HFFc6 (cell line): ENCODE results near the gene ZBTB37. TPM values are rescaled to one million over a fixed set of nuclear protein-coding genes. Genes with fewer than 3 reads are reported as not detected.

Source experiments
- DNase-seq: peaks from one replicate; pipeline ENCODE4 v3.0.0-alpha.2; 2018
- H3K27ac Mint-ChIP-seq: 2 replicates; pipeline ENCODE4 v1.8.0; 2020; ENCODE audit warnings: mild to moderate bottlenecking, mixed read lengths
- H3K27me3 Mint-ChIP-seq: 2 replicates; pipeline ENCODE4 v1.8.0; 2021; ENCODE audit warnings: mild to moderate bottlenecking, moderate library complexity, mixed read lengths; ENCODE audit not compliant: insufficient read depth
- H3K36me3 Mint-ChIP-seq: 2 replicates; pipeline ENCODE4 v1.8.0; 2021; ENCODE audit warnings: low read depth, mixed read lengths
- H3K4me1 Mint-ChIP-seq: 2 replicates; pipeline ENCODE4 v1.8.0; 2020; ENCODE audit warnings: low read depth, mixed read lengths
- H3K4me3 Mint-ChIP-seq: 2 replicates; pipeline ENCODE4 v1.8.0; 2020; ENCODE audit warnings: mild to moderate bottlenecking, moderate library complexity, mixed read lengths
- H3K9me3 Mint-ChIP-seq: 2 replicates; pipeline ENCODE4 v1.8.0; 2020; ENCODE audit warnings: mild to moderate bottlenecking, mixed read lengths
- total RNA-seq, 6 experiments: library from RNA; stranded (reverse); fragmentation: NEBNext Ultra II Directional; extraction: Animal tissue kit (Norgen Biotek cat#: 25700); gene quantifications; 2 replicates in 1 of 6; 3 replicates in 5 of 6; pipeline ENCODE4 v1.2.3, GENCODE V29; 2021
- TF ChIP-seq, protein P1 (sequence below): fragments of 200-600 bp; sonication (generic); IDR thresholded peaks from 2 replicates; pipeline ENCODE4 v1.5.0; 2021; ENCODE audit warnings: antibody characterized with exemption, mild to moderate bottlenecking

Gene ZBTB37
- total RNA-seq, 6 experiments from 2014 or later: 4.9 to 6.6 (median 6.0) TPM

DNA sequence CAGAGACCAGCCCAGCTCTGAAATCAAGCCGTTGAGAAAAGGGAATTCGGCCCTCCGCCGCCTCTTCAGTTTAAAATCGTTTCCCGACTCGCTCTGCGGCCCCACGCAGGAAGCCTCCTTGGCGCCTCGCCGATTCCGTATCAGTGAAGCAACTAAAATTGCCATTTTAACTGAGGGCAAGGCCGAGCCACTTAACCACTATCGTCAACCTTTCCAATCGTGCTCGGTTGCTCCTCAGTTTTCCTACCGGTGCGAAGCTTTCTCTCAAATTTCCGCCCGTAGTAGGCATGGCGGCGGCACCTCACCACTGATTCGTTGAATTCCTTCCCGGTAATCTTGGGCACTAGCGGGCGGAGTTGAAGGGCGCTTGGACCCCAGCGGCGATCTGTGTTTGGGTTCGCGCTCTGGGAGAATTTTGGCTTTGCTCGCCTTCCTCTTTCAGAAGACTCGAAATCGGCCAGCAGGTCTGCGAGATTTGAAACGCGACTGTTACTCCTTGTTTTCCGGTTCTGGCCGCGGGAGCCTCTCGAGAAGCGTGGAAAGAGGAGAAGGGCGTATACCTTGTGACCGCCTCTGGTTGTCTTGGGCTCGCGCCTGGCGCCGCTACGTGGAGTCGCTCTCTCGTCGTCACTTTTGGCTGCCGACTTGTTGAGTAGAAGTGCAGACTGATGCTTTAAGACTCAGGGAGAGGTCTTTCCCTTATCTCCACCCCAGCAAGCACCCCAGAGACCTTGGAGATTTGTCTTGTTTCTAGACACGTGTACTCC lies 43.7 kb upstream of the ZBTB37 start, which contains the start of the genes CENPL and DARS2:
TSS of gene CENPL (minus strand) at position 569 of the 767 bp plus-strand sequence. CDS start 13,584 bp downstream, outside the sequence.
TSS of gene DARS2 (plus strand) at position 359 of the 767 bp plus-strand sequence. CDS start 557 bp downstream, outside the sequence.
- H3K4me3 Mint-ChIP-seq: peak within 1 kb of the TSS; percentile 98
- H3K27ac Mint-ChIP-seq: peak within 1 kb of the TSS; percentile 99
- peaks cover 1% of the 10 kb centered on the region; the same call in 1 of the 2 replicates for H3K27me3 Mint-ChIP-seq
- TF ChIP-seq, protein P1, sequence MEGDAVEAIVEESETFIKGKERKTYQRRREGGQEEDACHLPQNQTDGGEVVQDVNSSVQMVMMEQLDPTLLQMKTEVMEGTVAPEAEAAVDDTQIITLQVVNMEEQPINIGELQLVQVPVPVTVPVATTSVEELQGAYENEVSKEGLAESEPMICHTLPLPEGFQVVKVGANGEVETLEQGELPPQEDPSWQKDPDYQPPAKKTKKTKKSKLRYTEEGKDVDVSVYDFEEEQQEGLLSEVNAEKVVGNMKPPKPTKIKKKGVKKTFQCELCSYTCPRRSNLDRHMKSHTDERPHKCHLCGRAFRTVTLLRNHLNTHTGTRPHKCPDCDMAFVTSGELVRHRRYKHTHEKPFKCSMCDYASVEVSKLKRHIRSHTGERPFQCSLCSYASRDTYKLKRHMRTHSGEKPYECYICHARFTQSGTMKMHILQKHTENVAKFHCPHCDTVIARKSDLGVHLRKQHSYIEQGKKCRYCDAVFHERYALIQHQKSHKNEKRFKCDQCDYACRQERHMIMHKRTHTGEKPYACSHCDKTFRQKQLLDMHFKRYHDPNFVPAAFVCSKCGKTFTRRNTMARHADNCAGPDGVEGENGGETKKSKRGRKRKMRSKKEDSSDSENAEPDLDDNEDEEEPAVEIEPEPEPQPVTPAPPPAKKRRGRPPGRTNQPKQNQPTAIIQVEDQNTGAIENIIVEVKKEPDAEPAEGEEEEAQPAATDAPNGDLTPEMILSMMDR: no peak
- peak; percentile 98 for DNase-seq
- H3K4me1 Mint-ChIP-seq: peaks cover 57% of the 10 kb centered on the region
- peaks cover 25% of the 10 kb centered on the region for H3K36me3 Mint-ChIP-seq
- no peaks in the 10 kb centered on the region; the same call in 1 of the 2 replicates for H3K9me3 Mint-ChIP-seq

DNA sequence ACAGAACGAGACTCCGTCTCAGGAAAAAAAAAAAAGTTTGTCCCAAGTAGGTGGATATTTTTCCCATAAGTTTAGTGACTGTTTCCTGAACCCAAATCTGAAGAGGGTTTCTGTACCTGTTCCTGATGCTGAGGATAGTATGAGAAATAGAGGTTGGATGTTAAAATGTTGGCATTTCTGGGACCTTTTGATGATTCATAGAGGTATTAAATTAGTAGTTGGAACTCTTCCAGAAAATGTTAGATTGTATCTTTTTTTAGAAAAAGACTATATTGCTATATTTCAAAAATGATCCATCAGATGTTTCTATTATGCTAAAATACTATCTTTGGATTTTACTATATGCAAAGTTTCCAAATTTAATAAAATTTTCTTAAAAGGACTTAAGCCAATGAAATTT lies 40.6 kb upstream of the ZBTB37 start:
- TF ChIP-seq, protein P1: no peak
- H3K27me3 Mint-ChIP-seq: peaks cover 1% of the 10 kb centered on the region; the same call in 1 of the 2 replicates
- peaks cover 9% of the 10 kb centered on the region for H3K36me3 Mint-ChIP-seq
- H3K4me3 Mint-ChIP-seq: no peak overlapping the region
- no peak for DNase-seq
- no peak overlapping the region for H3K27ac Mint-ChIP-seq
- peaks cover 37% of the 10 kb centered on the region for H3K4me1 Mint-ChIP-seq
- no peaks in the 10 kb centered on the region; the same call in 1 of the 2 replicates for H3K9me3 Mint-ChIP-seq

DNA sequence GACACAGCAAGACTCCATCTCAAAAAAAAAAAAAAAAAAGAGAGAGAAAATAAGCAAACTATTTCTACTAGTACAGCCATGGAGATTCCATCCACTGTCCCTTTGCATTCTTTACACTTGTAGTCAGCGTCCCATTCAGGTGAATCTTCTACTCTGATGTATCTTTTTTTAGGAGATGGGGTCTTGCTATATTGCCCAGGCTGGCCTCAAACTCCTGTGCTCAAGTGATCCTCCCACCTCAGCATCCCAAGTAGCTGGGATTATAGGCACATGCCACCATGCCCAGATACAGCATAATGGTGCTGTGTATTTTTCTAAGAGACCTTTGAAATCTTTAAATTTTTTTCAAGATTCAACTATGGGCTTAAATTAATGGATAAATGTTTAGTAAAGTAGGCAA lies 35.4 kb upstream of the ZBTB37 start:
- H3K27me3 Mint-ChIP-seq: no peaks in the 10 kb centered on the region; the same call in 1 of the 2 replicates
- DNase-seq: no peak
- no peak overlapping the region for H3K4me3 Mint-ChIP-seq
- no peaks in the 10 kb centered on the region for H3K9me3 Mint-ChIP-seq
- peaks cover 4% of the 10 kb centered on the region for H3K36me3 Mint-ChIP-seq
- TF ChIP-seq, protein P1: no peak
- H3K27ac Mint-ChIP-seq: no peak overlapping the region
- peaks cover 5% of the 10 kb centered on the region for H3K4me1 Mint-ChIP-seq

DNA sequence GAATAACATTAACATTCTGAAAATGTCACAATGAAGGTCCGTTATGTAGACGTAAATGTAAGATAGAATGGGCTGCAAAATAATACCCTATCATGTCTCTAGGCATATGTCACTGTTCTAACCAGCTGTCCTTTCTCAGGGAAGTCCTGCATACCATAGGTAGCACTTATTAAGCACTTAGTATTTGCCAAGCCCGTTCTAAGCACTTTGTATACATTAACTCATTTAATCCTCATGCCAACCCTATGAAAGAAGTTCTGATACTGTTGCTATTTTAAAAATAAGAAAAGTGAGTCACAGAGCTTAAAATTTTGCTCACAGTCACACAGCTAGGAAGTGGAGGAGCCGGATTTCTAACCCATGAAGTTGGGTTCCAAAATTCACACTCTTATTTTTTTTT lies 16.1 kb upstream of the ZBTB37 start:
- peaks cover 43% of the 10 kb centered on the region for H3K4me1 Mint-ChIP-seq
- H3K36me3 Mint-ChIP-seq: peaks cover 25% of the 10 kb centered on the region; the same call in 1 of the 2 replicates
- TF ChIP-seq, protein P1: no peak
- peak overlapping the region; percentile 92 for H3K27ac Mint-ChIP-seq
- H3K4me3 Mint-ChIP-seq: peak overlapping the region; percentile 46; the same call in 1 of the 2 replicates
- no peaks in the 10 kb centered on the region; the same call in 1 of the 2 replicates for H3K27me3 Mint-ChIP-seq
- no peaks in the 10 kb centered on the region for H3K9me3 Mint-ChIP-seq
- DNase-seq: no peak

DNA sequence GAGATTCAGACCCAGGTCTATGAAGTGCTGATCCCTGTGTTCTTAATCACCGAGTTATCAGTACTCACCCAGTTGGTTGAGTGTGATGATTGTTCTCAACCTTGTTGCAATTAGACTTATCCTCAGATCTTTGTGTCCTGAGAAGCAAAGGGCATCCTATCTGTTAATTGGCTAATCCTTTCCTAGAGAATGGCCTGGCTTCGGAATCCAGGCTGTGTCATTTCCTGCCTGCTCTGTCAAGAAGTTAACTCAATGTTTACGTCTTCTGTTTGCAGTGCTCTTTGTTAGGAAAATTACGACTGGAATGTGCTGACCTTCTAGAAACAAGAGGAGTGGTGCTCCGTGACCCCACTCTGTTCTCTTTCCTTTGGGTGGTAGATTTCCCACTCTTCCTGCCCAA lies 15.1 kb upstream of the ZBTB37 start:
- Mint-ChIP-seq H3K27ac (peak overlapping the region; percentile 92), H3K9me3 (no peaks in the 10 kb centered on the region), H3K27me3 (peaks cover 2% of the 10 kb centered on the region; the same call in 1 of the 2 replicates), H3K4me3 (peak overlapping the region; percentile 34), H3K4me1 (peaks cover 53% of the 10 kb centered on the region), H3K36me3 (peaks cover 33% of the 10 kb centered on the region)
- TF ChIP-seq, protein P1: no peak
- peak; percentile 67 for DNase-seq
